Activated gamma-delta T cell treated with anti-CD3 and anti-CD28 coated beads, Interleukin-2, amount 50 U/mL, for 16 hours (primary cell): ENCODE data around the gene C12orf50.
"Not testable (repeated sequence)": the region's sequence is repeated elsewhere in the genome, so short reads cannot be mapped to it uniquely, and the experiment has no call there.

ENCODE experiments used
- DNase-seq: peaks from one replicate; pipeline ENCODE4 v3.0.0-alpha.2; 2020; ENCODE audit warnings: low read depth

The C12orf50 gene

GRCh38 chr12:88029093-88029665 lies at the start of gene C12orf50:
Gene C12orf50 (minus strand): TSS chr12:88029401. CDS start chr12:88026962, 2,439 bp downstream.
- no peak for DNase-seq

- no peak for DNase-seq
Observed at GRCh38 chr12:88067301-88067700, 38.1 kb upstream of the C12orf50 start.

- no peak for DNase-seq
Observed at GRCh38 chr12:88063375-88063774, 34.2 kb upstream of the C12orf50 start.

GRCh38 chr12:88062474-88062873 lies 33.3 kb upstream of the C12orf50 start:
- DNase-seq = no peak

GRCh38 chr12:88058719-88059077 lies 29.5 kb upstream of the C12orf50 start:
- DNase-seq = no peak

GRCh38 chr12:88057994-88058718 lies 29.0 kb upstream of the C12orf50 start:
- no peak for DNase-seq

GRCh38 chr12:88056571-88056970 lies 27.4 kb upstream of the C12orf50 start:
- DNase-seq = no peak

- no peak for DNase-seq
Observed at GRCh38 chr12:88052686-88053085, 23.5 kb upstream of the C12orf50 start.

GRCh38 chr12:88044035-88044434 lies 14.8 kb upstream of the C12orf50 start:
- no peak for DNase-seq

GRCh38 chr12:88037770-88038169 lies 8.6 kb upstream of the C12orf50 start:
- DNase-seq = no peak

- DNase-seq = no peak
Observed at GRCh38 chr12:88036353-88036965, 7.3 kb upstream of the C12orf50 start.

- no peak for DNase-seq
Observed at GRCh38 chr12:88035907-88036289, 6.7 kb upstream of the C12orf50 start.

- peak; percentile 76 for DNase-seq
Observed at GRCh38 chr12:88035271-88035906, 6.2 kb upstream of the C12orf50 start.

GRCh38 chr12:88031161-88031560 lies 2.0 kb upstream of the C12orf50 start:
- DNase-seq = not testable (repeated sequence)

- DNase-seq = no peak
Observed at GRCh38 chr12:88026196-88026595, 3.0 kb downstream of the C12orf50 start.

GRCh38 chr12:88017964-88018363 lies 11.2 kb downstream of the C12orf50 start:
- DNase-seq = no peak

- DNase-seq = no peak
Observed at GRCh38 chr12:88015825-88016224, 13.4 kb downstream of the C12orf50 start.

- no peak for DNase-seq
Observed at GRCh38 chr12:88011755-88012154, 17.4 kb downstream of the C12orf50 start.

GRCh38 chr12:88006351-88006750 lies 22.9 kb downstream of the C12orf50 start:
- no peak for DNase-seq

GRCh38 chr12:88001327-88001726 lies 27.9 kb downstream of the C12orf50 start:
- no peak for DNase-seq

GRCh38 chr12:87995581-87996178 lies 33.5 kb downstream of the C12orf50 start:
- DNase-seq = peak; percentile 0

GRCh38 chr12:87991483-87991882 lies 37.7 kb downstream of the C12orf50 start:
- no peak for DNase-seq

- DNase-seq = no peak
Observed at GRCh38 chr12:87988534-87988933, 40.7 kb downstream of the C12orf50 start.
